WTC11 (cell line): Measurements from ENCODE around the gene PTPRO.

Experiments
- CREB1 ChIP-seq: sonication (generic); formaldehyde crosslinking; IDR thresholded peaks from 2 replicates; pipeline ENCODE4 v1.8.0; 2023; ENCODE audit warnings: mild to moderate bottlenecking, missing genetic modification reagents
- NR2C2 ChIP-seq: sonication (generic); formaldehyde crosslinking; IDR thresholded peaks from 2 replicates; pipeline ENCODE4 v1.8.0; 2022; ENCODE audit warnings: mild to moderate bottlenecking, missing genetic modification reagents
- PREB ChIP-seq: sonication (generic); formaldehyde crosslinking; IDR thresholded peaks from 2 replicates; pipeline ENCODE4 v1.8.1; 2022; ENCODE audit warnings: mild to moderate bottlenecking, missing genetic modification reagents, moderate library complexity, borderline replicate concordance
- SP1 ChIP-seq: sonication (generic); formaldehyde crosslinking; conservative IDR thresholded peaks from 2 replicates; pipeline ENCODE4 v1.8.1; 2022; ENCODE audit warnings: missing genetic modification reagents
- ZNF232 ChIP-seq: sonication (generic); formaldehyde crosslinking; IDR thresholded peaks from 2 replicates; pipeline ENCODE4 v1.8.0; 2022; ENCODE audit warnings: mild to moderate bottlenecking, missing genetic modification reagents
- TF ChIP-seq, protein P1 (sequence below): fragments of 200-600 bp; IDR thresholded peaks from 2 replicates; pipeline ENCODE4 v1.8.0; 2022; ENCODE audit warnings: antibody characterized with exemption

DNA sequence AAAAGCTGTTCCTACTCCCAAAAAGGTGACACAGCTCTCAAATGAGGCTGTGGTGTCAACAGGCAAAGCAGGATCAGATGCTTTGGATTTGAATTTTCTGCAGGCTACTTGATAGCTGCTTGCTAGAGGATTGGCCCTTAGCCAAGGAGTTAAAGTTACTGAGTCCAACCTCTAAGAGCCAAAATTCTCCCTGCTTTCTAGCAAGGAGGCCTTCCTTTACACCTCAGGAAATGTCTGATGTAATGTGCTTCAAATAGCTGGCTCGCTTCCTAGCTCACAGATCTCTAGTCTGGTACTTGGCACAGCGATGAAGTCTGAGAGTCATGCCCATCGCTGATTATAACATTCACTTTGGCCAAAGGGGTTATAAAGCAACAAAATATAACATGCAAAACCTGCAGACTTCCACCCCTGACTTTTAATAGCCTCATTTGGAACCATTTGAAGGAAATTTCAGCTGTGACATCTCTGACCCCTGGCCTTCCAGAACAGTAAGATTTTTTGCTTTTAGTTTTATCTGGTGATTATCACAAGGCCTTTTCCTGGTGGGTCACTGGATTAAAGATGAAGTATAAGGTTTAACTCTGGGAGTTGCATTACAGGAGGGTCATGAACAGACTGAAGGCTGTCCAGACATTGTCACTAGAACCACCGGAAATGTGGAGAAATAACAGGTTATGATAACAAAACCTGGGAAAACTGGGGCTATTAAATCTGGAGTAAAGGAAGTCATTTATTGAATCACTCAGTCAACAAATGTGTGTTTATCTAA lies 277.1 kb downstream of the PTPRO start:
- no peak for TF ChIP-seq PREB (CRISPR knock-in tag)
- TF ChIP-seq NR2C2 (CRISPR knock-in tag), result no peak
- TF ChIP-seq, protein P1, sequence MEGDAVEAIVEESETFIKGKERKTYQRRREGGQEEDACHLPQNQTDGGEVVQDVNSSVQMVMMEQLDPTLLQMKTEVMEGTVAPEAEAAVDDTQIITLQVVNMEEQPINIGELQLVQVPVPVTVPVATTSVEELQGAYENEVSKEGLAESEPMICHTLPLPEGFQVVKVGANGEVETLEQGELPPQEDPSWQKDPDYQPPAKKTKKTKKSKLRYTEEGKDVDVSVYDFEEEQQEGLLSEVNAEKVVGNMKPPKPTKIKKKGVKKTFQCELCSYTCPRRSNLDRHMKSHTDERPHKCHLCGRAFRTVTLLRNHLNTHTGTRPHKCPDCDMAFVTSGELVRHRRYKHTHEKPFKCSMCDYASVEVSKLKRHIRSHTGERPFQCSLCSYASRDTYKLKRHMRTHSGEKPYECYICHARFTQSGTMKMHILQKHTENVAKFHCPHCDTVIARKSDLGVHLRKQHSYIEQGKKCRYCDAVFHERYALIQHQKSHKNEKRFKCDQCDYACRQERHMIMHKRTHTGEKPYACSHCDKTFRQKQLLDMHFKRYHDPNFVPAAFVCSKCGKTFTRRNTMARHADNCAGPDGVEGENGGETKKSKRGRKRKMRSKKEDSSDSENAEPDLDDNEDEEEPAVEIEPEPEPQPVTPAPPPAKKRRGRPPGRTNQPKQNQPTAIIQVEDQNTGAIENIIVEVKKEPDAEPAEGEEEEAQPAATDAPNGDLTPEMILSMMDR, result no peak
- no peak for TF ChIP-seq CREB1 (CRISPR knock-in tag)
- no peak for TF ChIP-seq ZNF232
- no peak for TF ChIP-seq SP1 (CRISPR knock-in tag)
